SK-N-MC (cell line): ENCODE data around the gene TSPAN15.

Experiments used
- EZH2 ChIP-seq: fragments of 200-600 bp; sonication (generic); IDR thresholded peaks from one replicate; pipeline ENCODE4 v1.6.1; 2017; ENCODE audit warnings: antibody characterized with exemption
- FOXP2 ChIP-seq: optimal IDR thresholded peaks from 2 replicates; pipeline ENCODE3; 2011; ENCODE audit warnings: mild to moderate bottlenecking, moderate library complexity; ENCODE audit not compliant: insufficient read depth; ENCODE audit errors: extremely low read length, control extremely low read depth
- POLR2AphosphoS5 ChIP-seq: IDR thresholded peaks from 2 replicates; pipeline ENCODE4 v1.6.1; 2012; ENCODE audit warnings: mild to moderate bottlenecking, low read depth, low read length, borderline replicate concordance

GRCh38 chr10:69411476-69411875 lies 39.8 kb upstream of the TSPAN15 start:
- no peak for TF ChIP-seq FOXP2
- TF ChIP-seq EZH2, result no peak
- TF ChIP-seq POLR2AphosphoS5, result no peak
